ENCODE measurements around the gene NSD2. TPM values are rescaled to one million over a fixed set of nuclear protein-coding genes. Genes with fewer than 3 reads are reported as not detected.

NSD2 gene
- total RNA-seq, 4 donors from 2014 or later, result 17.3 to 23.6 (median 19.4) TPM

DNA sequence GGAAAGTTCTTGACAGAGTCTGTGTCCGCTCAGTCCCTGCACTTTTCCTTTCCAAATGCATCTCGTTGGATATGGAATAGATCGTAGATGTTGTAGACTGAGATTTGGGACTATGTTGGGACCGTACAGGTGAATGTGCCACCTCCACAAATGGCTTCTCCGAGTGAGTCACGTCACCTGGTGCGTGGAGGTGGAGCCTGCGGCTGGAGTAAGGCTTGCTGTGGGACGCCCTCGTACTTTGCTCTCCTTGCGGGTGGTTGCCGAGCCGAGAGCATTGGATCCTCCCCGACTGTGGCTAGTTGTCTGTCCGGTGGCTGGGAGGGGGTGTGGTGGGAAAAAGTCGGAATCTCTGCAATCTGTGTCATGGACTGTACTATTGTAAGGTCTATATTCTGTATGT, 77.0 kb downstream of the NSD2 start:
- TF ChIP-seq POLR2A (IDR thresholded peaks at IDR 0.05), result no peak
- TF ChIP-seq, protein P1, sequence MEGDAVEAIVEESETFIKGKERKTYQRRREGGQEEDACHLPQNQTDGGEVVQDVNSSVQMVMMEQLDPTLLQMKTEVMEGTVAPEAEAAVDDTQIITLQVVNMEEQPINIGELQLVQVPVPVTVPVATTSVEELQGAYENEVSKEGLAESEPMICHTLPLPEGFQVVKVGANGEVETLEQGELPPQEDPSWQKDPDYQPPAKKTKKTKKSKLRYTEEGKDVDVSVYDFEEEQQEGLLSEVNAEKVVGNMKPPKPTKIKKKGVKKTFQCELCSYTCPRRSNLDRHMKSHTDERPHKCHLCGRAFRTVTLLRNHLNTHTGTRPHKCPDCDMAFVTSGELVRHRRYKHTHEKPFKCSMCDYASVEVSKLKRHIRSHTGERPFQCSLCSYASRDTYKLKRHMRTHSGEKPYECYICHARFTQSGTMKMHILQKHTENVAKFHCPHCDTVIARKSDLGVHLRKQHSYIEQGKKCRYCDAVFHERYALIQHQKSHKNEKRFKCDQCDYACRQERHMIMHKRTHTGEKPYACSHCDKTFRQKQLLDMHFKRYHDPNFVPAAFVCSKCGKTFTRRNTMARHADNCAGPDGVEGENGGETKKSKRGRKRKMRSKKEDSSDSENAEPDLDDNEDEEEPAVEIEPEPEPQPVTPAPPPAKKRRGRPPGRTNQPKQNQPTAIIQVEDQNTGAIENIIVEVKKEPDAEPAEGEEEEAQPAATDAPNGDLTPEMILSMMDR (IDR thresholded peaks at IDR 0.05), result no peak
- WGBS, 2 donors, result 94% methylated on average over 16 of the region's 16 CpGs
- no peak overlapping the region for H3K4me3 ChIP-seq (ENCODE audit: low read depth, poor library complexity, severe bottlenecking)

DNA sequence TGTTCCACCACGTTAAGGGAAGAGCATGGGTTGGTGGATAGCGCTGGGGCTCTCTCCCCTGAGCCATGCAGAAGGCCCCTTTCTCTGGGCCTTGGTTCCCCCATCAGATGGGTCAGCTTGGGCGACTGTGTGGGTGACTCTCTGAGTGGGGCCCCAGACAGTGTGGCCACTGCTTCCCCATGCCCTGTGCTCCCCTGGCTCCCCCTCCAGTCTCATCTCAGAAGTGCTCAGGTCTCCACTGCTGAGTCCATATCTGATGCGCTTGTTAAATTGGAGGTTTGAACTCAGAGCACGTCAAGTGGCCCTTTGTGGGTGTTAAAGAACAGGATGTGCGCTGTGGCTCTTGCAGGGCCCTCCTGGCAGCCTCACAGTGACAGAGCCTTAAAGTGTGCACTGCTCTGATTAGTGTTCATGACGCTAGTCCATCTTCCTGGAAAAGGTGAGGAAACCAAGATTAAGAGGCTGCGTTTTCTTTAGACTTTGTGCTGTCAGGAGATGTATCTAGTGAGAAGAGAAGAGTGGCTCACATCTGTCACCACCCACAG, 77.8 kb downstream of the NSD2 start:
- no peak overlapping the region for H3K4me3 ChIP-seq (ENCODE audit: low read depth, poor library complexity, severe bottlenecking)
- DNase-seq (ENCODE audit: low spot score in 2 of 2), result no peak
- no peak for TF ChIP-seq POLR2A (IDR thresholded peaks at IDR 0.05)
- TF ChIP-seq, protein P1 (IDR thresholded peaks at IDR 0.05), result no peak
- WGBS, 2 donors, result 93% methylated on average over 8 of the region's 8 CpGs
- intact Hi-C loops (cut with DNase I; ENCODE audit: low total_unique reads), result no loop called here

More for the DNA sequence above, 77.0 kb downstream of the NSD2 start:
- no peak for DNase-seq (ENCODE audit: low spot score in 2 of 2)
- intact Hi-C loops (cut with DNase I; ENCODE audit: low total_unique reads), result no loop called here

DNA sequence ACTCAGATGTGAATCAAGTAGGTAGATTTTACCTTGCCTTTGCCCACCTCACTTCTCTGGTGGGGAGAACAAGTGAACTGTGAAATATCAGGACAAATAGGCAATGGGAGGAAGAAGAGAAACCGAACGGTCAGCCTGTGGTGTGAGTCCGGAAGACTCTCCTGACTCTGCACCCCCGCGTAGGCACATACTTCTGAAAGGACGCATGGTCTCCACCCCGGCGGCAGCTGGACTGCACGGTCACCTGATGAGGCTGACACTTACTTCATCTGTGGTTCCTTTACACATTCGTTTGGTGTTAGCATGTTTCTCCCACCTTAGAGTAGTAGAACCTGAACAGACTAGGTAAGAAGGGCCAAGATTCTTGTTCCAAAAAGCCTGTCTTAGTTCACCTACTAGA, 79.2 kb downstream of the NSD2 start:
- no peak overlapping the region for H3K4me3 ChIP-seq (ENCODE audit: low read depth, poor library complexity, severe bottlenecking)
- intact Hi-C loops (cut with DNase I; ENCODE audit: low total_unique reads), result no loop called here
- TF ChIP-seq, protein P1 (IDR thresholded peaks at IDR 0.05), result no peak
- no peak for TF ChIP-seq POLR2A (IDR thresholded peaks at IDR 0.05)
- WGBS, 2 donors, result 93 to 95% methylated on average over 10 of the region's 10 CpGs
- no peak for DNase-seq (ENCODE audit: low spot score in 2 of 2)

DNA sequence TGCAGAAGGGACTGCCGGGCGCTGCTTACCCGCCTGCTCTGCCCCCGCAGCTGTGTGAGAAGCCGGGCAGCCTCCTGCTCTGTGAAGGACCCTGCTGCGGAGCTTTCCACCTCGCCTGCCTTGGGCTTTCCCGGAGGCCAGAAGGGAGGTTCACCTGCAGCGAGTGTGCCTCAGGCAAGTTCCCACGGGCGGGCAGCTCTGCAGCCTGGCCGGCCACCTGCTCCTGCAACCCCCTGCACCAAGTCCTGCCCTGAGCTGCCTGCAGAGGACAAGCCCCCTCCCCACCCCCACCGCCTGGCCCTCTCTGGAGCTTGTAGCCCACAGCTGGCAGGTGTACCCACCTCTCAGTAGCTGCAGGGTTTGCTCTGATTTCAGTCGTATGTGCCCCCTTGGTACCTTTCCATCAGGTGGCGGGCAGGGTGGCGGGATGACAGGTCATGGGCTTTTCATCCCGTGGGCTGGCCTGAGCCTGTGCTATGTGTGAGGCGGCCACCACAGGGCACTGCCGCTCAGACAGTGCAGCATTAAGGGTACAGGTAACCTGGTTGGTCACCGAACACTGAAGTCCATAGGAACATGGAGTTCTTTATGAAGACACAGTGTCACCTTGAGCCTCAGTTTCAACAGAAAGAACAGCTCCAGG, 81.0 kb downstream of the NSD2 start:
- 93 to 94% methylated on average over 12 to 14 of the region's 20 CpGs for WGBS, 2 donors
- intact Hi-C loops (cut with DNase I; ENCODE audit: low total_unique reads), result no loop called here
- DNase-seq (ENCODE audit: low spot score in 2 of 2), result no peak

DNA sequence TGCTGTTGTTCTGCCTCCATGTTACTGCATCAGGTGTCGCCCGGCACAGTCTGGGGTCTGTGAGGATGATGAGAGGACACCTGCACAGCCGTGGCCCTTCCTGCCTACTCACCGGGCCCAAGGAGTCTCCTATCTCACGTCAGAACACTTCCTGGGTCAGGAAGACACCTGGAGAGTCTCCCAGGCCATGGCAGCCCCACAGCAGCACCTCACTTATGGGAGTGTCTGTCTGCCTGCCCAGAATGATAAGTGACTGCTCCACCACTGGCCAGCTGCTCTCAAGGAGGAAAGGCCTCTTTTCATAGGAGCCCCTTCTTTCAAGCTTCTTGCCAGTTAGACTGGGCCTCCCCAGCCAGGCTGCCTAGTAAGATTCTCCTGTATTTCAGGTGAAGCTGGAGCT, 81.5 kb downstream of the NSD2 start:
- H3K4me3 ChIP-seq (ENCODE audit: low read depth, poor library complexity, severe bottlenecking), result no peak overlapping the region
- intact Hi-C loops (cut with DNase I; ENCODE audit: low total_unique reads), result no loop called here
- 86 to 96% methylated on average over 5 of the region's 5 CpGs for WGBS, 2 donors
- TF ChIP-seq, protein P1 (IDR thresholded peaks at IDR 0.05), result no peak
- no peak for TF ChIP-seq POLR2A (IDR thresholded peaks at IDR 0.05)
- no peak for DNase-seq (ENCODE audit: low spot score in 2 of 2)

More for the DNA sequence above, 81.0 kb downstream of the NSD2 start:
- no peak overlapping the region for H3K4me3 ChIP-seq (ENCODE audit: low read depth, poor library complexity, severe bottlenecking)
- no peak for TF ChIP-seq POLR2A (IDR thresholded peaks at IDR 0.05)
- TF ChIP-seq, protein P1 (IDR thresholded peaks at IDR 0.05), result no peak

DNA sequence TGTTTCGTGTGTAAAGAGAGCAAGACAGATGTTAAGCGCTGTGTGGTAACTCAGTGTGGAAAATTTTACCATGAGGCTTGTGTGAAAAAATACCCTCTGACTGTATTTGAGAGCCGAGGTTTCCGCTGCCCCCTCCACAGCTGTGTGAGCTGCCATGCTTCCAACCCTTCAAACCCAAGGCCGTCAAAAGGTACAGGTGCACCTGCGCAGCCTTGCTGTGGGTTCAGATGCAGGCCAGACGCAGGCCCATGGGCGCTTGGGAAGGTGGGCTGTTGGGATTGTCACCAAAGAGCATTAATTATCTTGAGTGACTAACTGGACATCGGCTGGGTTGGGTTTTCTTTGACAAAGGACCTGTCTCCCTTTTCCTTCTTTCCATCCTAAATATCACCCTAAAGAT, 82.1 kb downstream of the NSD2 start:
- DNase-seq (ENCODE audit: low spot score in 2 of 2), result no peak
- H3K4me3 ChIP-seq (ENCODE audit: low read depth, poor library complexity, severe bottlenecking), result no peak overlapping the region
- WGBS, 2 donors, result 94 to 96% methylated on average over 9 of the region's 9 CpGs
- intact Hi-C loops (cut with DNase I; ENCODE audit: low total_unique reads), result no loop called here
- TF ChIP-seq POLR2A (IDR thresholded peaks at IDR 0.05), result no peak
- TF ChIP-seq, protein P1 (IDR thresholded peaks at IDR 0.05), result no peak
